Pulmonary artery endothelial cell (primary cell): ENCODE results near the gene FMNL2. TPM values are rescaled to one million over a fixed set of nuclear protein-coding genes. Genes with fewer than 3 reads are reported as not detected.

ENCODE experiments used
- DNase-seq: peaks from one replicate; pipeline ENCODE4 v3.0.0-alpha.2; 2011; ENCODE audit warnings: low read depth, low spot score
- total RNA-seq: library from RNA; depleted of rRNA; stranded (reverse); fragments of >200 nt; gene quantifications from 2 replicates; pipeline ENCODE4 v1.2.3, GENCODE V29; 2014

FMNL2 gene
- total RNA-seq, 1 donor from 2014 or later, result 26.6 TPM

DNA sequence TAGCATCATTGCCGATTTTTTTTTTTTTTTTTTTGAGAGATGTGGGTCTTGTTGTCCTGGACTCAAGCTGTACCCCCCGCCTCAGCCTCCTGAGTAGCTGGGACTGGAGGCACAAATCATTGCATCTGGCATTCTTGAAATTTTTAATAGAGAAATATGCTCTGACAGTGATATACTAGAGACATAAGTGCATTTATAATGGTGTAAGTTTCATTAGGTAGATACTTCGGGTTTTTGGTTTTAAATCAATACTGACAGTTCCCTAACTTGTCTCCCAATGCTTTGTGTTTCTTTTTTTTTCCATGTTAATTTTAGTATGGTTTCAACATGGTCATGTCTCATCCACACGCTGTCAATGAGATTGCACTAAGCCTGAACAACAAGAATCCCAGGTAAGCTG lies 243.6 kb downstream of the FMNL2 start:
- DNase-seq, result no peak

DNA sequence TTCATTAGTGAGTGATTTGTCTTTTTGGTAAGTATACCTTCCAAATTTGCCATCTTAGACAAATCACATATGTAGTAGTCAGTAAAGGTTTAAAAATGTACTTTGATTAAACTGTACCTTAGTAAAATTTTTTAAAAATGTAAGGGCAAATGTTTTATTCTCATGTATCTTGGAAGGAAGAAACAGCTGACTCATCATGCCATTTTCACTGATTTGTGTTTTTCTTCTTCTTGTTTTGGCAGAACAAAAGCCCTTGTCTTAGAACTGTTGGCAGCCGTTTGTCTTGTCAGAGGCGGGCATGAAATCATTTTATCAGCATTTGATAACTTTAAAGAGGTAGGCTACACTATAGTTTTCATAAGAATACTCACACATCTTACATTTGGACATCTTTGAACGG lies 245.7 kb downstream of the FMNL2 start:
- no peak for DNase-seq

DNA sequence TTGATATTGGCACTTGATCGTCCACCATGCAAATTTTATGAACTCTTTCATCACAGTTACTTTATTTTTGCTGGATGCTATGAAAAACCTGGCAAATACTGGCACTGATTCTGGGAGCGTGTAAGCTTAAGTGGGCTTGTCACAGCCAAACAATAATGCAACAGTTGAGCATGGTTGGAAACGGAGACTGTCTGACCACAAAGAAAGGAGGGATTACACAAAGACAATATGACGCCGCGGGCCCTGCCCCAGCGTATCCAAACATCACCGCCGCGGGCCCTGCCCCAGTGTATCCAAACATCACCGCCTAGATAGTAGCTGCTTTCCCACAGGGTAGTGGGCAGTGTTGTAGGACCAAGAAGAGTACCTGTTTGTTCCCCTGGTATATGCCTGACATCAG lies 246.4 kb downstream of the FMNL2 start:
- no peak for DNase-seq

DNA sequence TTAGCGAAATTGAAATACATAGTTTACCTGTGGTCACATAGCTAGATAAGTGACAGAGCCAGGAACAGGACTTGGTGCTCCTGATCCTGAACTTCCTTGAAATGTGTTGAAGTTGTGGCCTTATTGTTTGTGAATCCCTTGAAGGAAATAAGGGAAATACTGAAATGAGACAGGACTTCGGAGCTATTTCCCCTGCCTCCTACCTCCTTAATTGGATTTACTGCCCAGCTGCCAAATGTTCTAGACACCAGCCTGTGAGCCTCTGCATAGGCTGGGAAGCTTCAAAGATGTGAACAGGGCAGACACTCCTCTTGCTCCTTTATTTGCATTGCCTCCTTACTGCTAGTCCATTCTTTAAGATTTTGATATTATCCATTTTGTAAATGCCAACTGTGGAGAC lies 247.1 kb downstream of the FMNL2 start:
- DNase-seq, result no peak

DNA sequence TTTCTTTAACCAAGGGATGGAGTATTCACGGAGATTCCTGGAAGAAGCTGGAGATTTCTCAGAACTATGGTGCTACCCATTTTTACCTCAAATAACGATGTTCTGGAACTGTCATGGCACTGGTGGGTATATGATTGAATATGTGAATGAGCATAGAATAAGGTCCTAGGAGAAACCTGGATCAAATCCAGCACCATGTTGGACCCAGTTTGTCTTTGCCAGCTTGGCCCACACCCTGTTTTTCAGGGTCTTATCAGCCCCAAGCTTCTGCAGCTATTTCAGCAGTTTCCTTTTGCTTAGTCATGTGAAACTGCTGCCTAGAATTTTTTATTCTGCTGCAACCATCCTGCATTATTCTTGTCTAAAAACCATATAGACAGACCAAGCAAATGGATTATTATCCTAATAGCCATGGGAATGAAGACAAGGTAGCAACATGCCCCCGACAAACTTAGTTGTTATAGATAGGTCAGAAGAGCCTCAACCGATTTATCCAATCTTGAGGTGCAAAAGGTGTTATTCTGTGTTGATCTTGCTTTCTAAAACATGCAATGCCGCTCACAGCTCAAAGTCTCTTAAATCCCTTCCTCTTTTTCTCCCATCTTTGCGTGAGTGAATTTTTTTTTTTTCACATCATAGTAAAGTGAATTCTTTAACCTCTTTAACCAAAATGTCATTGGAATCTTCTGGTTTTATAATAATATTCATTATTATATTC lies 248.7 kb downstream of the FMNL2 start:
- peak; percentile 22 for DNase-seq

DNA sequence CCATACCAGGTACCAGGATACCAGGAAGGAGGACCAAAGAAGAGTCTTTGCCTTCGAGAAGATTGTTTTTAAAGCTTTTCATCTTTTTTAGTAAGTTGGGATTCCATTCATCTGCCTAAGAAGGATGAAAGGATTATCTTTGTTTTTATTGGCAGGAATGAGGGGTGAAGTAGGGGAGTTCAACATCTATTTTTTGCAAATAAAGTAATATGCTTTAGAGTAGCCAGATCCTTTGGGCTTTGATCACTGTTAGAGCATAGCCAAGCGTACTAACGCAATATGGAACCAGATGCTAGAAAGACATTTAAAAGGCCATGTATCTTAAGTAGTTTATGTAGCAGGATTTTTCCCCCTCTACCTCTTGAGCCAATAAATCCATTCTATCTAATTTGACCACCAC lies 249.3 kb downstream of the FMNL2 start:
- DNase-seq, result no peak

DNA sequence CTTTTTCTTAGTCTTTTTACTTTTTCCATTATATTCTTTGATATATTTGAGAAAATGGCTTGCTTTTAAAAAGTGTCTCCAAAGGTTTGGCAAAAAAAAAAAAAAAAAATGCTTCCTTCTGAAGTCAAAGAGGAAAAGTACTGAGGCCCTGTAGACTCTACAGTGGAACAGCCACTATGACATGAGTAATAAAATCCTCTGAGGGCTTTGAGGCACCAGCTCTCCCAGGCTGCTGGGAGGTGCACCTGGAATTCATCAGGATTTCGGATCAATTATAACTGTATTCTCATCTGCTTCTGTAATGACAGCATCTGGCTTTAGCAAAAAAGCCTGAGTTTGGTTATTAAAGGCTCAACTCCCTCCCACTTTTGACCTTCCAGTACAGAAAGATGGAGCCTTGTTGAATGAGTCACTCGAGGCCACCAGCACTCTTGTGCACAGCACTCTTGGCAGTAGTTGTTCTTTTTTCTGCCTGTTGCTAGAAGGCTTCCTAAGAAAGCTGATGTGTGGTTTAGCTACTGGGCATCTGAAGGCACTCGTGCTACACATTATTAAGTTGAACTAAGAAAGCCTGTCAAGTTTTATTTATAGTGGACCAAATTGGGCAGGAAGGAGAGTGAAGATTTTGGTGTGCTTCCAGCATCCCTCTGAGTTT lies 251.0 kb downstream of the FMNL2 start:
- peak; percentile 30 for DNase-seq

DNA sequence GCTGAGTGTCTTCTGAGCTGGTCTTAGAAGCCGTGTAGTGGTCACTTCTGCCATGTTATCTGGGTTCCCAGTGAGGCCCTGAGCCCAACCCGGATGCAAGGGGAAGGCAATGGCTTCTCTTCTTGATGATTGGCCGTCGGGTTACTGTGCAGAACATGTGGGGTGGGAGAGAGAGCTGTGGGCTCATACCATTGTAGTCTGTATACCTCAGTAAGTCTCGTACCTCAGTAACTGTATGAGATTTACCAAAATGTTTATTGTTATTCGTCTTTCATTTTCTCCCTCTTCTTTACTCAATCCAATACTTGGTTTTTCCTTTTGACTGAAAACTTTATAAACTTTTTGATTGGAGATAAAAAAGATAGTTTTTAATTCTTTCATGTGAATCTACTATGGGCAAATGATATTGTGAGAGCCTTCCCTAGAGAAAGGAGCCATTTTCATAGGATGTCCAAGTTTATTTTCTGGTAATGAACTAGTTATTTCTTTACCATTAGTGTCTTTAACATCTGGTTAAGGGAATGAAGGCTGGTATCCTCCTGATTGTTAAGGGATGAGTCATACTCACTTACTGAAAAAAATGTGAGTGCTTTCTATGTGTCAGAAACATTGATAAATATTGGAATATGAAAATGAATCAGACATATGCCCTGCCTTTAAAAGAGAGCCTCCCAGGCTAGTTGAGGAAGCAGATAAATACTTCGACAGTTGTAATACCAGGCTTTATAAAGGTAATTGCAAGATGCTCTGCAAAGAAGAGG lies 252.4 kb downstream of the FMNL2 start:
- no peak for DNase-seq

DNA sequence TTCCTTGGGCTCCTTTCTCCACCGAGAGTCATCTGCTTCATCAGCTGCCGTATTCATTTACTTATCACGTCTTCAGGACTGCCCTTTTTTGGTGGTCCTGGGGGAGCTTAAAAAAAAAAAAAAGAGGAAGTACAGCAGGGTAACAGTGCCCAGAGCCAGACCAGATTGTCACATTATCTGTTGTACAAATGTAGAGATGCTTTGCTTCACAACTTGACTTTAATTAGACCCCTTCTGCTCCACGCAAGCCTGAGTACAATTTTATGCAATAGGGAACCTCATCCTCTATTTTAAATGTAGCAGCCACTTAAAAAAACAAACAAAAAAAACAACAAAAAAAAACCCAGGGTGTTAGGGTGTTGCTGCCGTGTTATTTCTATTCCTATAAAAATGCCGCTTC lies 254.0 kb downstream of the FMNL2 start:
- no peak for DNase-seq

DNA sequence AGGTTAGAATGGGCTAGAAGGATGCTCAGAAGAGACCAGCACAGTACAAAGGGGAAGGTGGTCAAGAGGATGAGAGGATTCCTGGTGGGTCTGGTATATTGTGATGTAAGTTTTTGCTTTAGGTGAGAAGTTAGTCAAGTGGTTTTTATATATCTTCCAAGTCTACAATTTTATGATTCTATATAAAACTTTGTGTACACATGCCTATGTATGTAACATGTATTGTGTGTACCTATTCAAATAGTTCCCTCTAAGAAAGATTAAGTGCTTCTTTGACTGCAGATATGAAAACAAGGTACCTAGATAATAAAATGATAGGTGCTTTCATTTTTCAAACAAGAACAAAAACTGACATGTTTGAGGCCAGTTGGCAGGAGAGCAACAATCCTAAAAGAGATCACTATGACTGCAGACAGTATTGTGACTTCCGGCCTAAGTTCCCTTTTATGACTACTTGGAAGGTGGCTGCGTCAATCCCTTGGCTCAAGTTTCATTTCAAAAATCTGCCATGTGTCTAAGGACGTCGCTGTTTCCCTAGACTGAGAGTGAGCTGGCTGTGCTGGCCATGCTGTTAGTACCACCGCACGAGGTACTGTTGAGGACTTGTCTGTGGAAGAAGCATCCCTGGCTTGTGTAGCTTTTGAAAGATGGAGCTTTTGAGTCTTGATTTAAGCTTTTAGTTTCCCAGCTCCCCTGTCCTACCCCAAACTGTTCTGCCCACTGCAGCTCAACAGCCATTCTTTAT lies 259.2 kb downstream of the FMNL2 start:
- DNase-seq, result no peak

DNA sequence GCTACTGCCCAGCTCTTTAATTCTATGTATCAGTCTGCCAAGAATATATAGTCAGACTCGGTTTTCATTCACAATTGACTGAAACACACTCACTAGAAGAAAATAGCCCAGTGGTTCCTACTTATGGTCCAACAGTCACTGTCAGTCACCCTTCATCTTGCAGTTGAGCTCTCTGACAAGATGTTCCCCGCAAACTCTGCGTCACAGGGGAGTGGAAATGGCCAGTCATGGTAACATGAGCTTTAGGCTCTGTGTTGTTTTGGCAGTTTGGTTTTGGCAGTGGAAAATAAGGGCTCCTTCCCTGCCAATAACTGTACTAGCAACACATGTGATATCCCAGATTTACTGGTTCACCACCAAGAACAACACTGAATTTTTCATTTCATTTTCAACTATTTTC lies 259.8 kb downstream of the FMNL2 start:
- DNase-seq, result no peak

DNA sequence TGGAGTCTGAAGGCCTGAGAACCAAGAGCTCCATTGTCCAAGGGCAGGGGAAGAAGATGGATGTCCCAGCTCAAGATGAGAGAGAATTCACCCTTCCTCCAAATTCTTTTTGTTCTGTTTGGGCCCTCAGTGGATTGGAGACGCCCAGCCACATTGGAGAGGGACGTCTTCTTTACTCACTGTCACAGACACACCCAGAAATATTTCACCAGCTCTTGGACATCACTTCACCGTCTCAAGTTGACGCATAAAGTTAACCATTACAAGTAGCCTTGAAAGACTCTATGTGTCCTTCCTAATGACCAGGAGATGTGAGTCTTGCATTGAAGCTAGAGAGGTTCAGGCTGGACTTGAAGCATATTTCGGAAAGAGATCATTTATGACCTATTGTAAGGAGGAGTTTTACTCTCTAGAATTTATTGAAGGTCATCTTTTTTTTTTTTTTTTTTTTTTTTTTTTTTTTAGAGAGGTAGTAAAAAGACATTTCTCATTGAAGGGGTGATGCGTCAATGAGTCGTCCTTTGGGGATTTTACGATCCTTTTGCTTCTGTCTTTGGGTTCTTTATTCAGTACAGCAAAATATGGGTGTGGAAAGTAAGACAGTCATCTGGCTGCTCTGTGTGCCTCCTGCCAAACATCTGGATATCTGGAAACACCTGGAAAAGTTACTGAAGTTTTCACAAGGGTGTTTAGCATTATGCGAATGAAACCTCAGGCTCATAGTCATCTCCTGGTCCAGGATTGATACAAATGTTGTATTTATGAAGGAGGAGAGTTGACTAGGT lies 264.2 kb downstream of the FMNL2 start:
- no peak for DNase-seq

DNA sequence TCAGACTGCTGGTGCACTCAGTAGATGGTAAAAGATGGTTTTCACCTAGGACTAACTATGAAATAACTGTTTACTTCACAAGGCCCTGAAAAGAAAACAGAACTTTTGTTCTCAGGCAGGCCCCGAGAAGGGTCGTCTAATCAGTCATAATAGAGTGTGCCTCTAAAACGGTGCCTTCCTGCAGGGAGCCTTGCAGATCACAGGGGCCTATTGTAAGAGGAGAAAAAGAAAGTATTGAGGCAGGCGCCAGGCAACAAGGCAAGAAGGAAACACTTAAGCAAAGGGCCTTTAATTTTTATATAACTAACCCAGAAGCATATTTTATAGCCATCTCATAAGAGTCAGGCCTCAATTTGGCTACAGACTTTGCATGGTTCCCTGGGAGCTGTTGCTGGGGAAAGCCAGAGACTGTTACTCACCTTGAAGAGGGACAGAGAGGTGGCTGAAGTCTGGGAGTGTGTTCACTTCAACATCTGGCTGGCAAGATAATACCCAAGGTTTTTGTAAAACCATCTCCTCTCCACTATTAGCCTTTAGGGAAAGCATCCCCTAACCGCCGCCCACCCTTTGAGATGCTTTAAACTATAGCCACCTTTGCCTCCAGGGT lies 265.2 kb downstream of the FMNL2 start:
- DNase-seq, result no peak

DNA sequence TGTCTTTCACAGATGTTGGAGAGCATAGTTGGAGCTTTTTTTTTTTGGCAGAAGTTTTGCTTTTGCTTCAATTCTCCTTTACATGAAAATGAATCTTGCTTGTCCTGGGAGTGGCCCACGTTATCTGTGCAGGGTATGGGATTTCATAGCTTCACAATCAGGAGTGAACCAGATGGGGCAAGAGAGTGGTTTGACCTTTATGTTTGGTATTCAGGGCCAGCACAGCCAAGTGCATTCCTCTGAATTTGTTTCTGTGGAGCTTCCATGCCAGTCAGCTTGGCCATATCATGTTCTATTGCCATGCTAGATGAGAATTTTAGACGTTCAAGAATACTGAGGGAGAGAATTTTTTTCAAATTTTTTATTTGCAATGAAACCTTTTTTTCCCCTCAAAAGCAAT lies 265.7 kb downstream of the FMNL2 start:
- DNase-seq, result no peak

DNA sequence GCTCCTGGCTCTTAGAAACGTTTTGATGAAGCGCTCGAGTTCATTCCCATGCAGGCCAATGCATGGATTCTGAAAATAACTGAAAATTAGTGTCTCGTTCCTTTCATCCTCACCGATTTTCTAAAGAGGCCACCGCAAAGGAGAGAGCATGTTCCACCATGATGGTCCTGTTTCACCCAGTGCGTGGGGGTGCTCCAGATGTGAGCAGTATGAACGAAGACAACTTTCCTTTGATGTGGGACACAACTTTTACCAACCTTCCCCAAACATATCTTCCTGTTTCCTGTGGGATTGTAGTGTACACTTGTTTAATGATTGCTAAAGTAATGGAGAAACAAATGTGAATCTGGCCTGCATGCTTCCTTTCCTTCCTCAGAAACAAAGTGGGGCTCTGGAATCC lies 267.8 kb downstream of the FMNL2 start:
- DNase-seq, result no peak

DNA sequence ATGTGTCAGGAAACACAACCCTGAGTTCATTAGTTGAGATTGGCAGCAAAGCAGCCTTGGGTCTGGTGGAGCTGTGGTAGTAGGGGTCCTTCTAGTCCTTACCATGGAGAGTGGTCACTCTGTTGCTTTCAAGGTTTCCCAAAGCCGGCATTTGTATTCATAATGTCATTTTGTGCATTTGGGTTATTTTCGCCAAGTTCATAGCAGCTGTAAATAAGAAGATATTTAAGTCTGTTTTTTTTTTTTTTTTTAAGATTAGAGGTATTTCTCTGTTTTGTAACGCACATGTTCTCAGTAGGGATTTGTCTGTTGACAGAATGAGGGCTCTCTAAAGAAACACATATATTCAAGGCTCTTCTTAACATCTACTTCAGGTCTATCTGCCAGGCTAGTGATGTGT lies 268.2 kb downstream of the FMNL2 start:
- no peak for DNase-seq

DNA sequence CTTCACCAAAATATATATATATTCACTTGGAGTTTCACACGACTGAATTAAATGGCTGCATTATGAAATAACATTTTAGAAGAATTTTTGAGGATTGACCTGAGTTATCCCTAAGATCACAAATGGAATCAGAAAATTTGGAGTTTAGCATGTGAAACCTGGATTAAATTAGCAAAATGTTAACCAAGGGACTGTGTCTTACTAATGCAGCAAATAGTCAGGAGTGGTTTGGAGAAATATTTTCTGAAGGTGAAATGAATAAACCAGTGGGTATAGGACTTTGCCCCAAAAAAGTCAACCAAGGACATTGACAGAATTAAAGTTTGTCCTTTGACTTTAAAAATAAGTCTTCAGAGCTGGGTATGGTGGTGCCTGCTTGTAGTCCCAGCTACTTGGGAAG lies 271.1 kb downstream of the FMNL2 start:
- no peak for DNase-seq

DNA sequence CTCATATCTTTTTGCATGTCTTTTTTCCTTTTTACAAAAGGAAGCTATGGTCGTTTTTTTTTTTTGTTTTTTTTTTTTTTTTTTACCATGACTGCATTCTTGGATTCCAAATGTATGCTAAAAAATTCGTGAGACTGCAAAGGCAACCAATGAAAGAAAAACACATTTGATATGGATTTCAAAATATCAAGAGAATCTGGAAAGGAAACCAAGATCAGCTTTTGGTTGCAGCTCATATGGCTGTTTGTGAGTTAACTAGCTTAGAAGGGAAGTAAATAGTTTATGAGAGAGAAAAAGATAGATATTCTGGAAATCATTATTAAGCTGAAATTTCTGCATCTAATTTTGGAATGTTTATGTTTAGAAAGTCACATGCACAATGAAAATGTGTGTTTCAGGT lies 272.0 kb downstream of the FMNL2 start:
- no peak for DNase-seq

DNA sequence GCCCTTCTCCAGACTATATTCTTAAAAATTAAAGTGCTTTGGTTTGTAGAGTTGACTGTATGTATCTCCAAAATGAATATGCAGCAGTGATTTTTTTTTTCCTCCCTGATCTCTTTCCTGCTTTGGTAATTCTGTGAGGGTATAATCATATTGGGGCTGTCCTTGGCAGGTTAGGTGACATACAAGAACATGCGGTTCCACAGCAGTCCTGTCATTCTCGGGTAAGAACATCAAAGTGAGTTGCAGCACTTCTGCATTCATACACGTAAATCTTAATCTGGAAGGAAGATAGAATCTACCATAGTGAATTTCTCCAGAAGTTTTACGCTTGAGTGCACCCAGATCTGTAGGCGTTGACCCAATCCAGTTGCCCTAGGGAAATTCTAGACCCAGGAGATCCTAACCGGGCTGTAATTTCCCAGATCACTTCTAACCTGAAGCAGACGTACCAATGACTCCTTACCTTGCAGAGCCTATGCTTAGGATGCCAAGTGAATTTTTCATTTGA lies 272.9 kb downstream of the FMNL2 start:
- DNase-seq, result no peak

DNA sequence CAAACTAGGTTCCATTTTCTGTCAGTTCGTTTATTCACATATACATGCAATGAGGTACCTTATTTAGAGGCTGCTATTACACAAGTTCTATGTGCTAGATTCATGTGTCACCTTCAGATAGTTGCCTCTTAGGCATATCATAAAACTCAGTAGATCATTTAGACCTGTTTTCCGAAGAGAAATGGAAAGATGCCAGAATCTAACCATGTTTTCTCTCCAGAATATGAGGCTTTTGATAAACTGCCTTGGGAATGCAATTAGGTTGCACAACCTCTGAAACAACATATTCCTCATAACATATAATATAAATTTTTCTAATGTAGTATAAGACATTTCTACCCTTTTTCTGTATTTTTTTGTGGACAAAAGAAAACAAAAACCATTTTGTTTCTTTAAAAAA lies 274.2 kb downstream of the FMNL2 start:
- no peak for DNase-seq

DNA sequence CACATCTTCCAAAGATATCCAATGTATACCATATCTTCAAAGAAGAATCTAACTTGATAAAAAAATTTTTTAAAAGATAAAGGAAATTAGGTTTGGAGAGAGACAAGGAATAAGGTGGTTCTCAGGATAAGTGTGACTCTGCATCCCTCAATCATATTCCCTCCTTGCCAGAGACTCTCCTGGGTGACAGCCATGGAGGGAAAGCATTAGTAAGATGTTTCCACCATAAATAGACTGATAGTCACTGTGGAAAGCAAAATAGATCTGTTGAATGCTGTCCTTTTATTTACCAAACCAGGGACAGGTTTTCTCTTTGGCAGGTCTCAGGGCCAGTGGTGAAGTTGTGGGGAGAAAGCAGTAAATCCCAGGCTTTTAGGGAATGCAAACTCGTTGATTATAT lies 274.7 kb downstream of the FMNL2 start:
- no peak for DNase-seq
